Type B pancreatic cell (in vitro differentiated cells): ENCODE results near the gene ADRB2. TPM values are rescaled to one million over a fixed set of nuclear protein-coding genes. Genes with fewer than 3 reads are reported as not detected.

Source experiments
- DNase-seq: peaks from one replicate; pipeline ENCODE4 v3.0.0; 2021; ENCODE audit warnings: mixed read lengths; ENCODE audit not compliant: unreplicated experiment; ENCODE audit errors: extremely low spot score
- H3K27ac Mint-ChIP-seq: 2 replicates; pipeline ENCODE4 v1.8.0; 2021; ENCODE audit warnings: mild to moderate bottlenecking, mixed read lengths
- H3K27me3 Mint-ChIP-seq: 2 replicates; pipeline ENCODE4 v1.8.0; 2021; ENCODE audit warnings: mixed read lengths
- H3K36me3 Mint-ChIP-seq: 2 replicates; pipeline ENCODE4 v1.8.0; 2021; ENCODE audit warnings: mixed read lengths
- H3K4me1 Mint-ChIP-seq: one replicate; pipeline ENCODE4 v1.8.0; 2021; ENCODE audit warnings: mixed read lengths; ENCODE audit not compliant: unreplicated experiment
- H3K4me3 Mint-ChIP-seq: 2 replicates; pipeline ENCODE4 v1.8.0; 2021; ENCODE audit warnings: mild to moderate bottlenecking, mixed read lengths
- H3K9me3 Mint-ChIP-seq: 2 replicates; pipeline ENCODE4 v1.8.0; 2021; ENCODE audit warnings: mixed read lengths
- total RNA-seq: library from RNA; stranded (reverse); gene quantifications from 2 replicates; pipeline ENCODE4 v1.2.1, GENCODE V29; 2021; ENCODE audit warnings: low replicate concordance
- TF ChIP-seq, protein P1 (sequence below): fragments of 200-600 bp; sonication (generic); conservative IDR thresholded peaks from 2 replicates; pipeline ENCODE4 v1.5.0; 2021; ENCODE audit warnings: antibody characterized with exemption, mild to moderate bottlenecking

Gene ADRB2
- total RNA-seq, 1 donor from 2014 or later, result 1.3 TPM

DNA sequence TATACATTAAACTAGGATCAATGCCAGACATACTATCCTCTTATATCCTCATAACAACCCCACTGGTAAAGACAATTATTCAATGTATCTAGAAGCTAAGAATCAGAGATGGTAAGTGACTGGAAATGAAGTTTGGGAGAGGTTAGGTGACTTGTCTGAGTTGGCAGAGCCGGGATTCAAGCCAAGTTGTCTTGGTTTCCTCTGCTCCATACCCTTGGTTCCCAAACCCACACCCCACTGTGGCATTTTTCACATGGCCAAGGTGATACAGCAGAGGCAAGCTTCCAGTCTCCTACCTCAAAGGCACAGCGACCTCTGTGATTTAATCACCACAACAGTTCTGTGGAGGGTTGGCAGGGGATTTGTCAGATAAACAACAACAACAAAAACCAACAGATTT lies 34.7 kb upstream of the ADRB2 start:
- DNase-seq, result no peak
- TF ChIP-seq, protein P1, sequence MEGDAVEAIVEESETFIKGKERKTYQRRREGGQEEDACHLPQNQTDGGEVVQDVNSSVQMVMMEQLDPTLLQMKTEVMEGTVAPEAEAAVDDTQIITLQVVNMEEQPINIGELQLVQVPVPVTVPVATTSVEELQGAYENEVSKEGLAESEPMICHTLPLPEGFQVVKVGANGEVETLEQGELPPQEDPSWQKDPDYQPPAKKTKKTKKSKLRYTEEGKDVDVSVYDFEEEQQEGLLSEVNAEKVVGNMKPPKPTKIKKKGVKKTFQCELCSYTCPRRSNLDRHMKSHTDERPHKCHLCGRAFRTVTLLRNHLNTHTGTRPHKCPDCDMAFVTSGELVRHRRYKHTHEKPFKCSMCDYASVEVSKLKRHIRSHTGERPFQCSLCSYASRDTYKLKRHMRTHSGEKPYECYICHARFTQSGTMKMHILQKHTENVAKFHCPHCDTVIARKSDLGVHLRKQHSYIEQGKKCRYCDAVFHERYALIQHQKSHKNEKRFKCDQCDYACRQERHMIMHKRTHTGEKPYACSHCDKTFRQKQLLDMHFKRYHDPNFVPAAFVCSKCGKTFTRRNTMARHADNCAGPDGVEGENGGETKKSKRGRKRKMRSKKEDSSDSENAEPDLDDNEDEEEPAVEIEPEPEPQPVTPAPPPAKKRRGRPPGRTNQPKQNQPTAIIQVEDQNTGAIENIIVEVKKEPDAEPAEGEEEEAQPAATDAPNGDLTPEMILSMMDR, result no peak
- Mint-ChIP-seq H3K9me3 (no peaks in the 10 kb centered on the region), H3K27me3 (peaks cover 26% of the 10 kb centered on the region), H3K4me1 (no peaks in the 10 kb centered on the region), H3K27ac (no peak overlapping the region), H3K36me3 (no peaks in the 10 kb centered on the region), H3K4me3 (no peak overlapping the region)

DNA sequence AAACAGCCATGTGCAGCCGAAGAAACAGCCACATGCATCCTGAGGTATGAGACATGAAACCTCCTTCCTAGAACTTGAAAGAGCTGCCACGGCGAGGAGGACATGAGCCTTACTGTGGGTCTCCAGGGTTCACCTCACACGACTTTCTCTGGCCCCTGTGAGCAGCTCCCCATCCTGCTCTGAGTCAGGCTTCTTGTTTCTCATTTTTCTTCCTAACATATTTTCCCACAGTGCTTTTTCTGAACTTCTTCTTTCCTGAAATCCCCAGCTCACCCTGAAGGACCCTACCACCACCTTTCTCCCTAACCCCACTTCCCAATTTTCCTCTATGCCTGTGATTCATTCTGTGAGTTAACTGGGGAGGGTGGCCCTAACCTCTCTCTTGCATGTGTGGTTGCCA lies 33.7 kb upstream of the ADRB2 start:
- no peak overlapping the region for H3K27ac Mint-ChIP-seq
- H3K4me1 Mint-ChIP-seq, result no peaks in the 10 kb centered on the region
- peaks cover 26% of the 10 kb centered on the region for H3K27me3 Mint-ChIP-seq
- no peaks in the 10 kb centered on the region for H3K9me3 Mint-ChIP-seq
- TF ChIP-seq, protein P1, result no peak
- H3K36me3 Mint-ChIP-seq, result no peaks in the 10 kb centered on the region
- no peak overlapping the region for H3K4me3 Mint-ChIP-seq
- no peak for DNase-seq

DNA sequence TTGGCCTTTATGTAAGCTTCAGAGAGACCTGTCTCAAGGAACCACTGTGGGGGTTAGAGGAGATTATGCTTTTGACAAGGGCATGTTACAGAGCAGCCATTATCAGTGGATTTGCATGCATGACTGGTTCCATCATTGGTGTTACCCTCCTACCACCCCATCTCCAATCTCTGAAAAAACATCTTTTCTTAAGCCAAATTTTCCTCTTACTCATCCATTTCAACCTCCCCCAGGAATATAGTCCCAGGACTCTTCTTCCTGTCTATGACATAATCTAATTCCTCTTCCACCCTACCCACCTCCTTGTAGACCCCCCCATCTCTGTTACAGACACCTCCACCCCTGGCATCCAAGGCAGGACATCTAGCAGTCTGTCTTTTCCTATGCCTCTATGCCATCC lies 33.1 kb upstream of the ADRB2 start:
- H3K4me3 Mint-ChIP-seq, result no peak overlapping the region
- no peaks in the 10 kb centered on the region for H3K9me3 Mint-ChIP-seq
- peaks cover 25% of the 10 kb centered on the region for H3K27me3 Mint-ChIP-seq
- H3K36me3 Mint-ChIP-seq, result no peaks in the 10 kb centered on the region
- H3K4me1 Mint-ChIP-seq, result no peaks in the 10 kb centered on the region
- H3K27ac Mint-ChIP-seq, result no peak overlapping the region
- DNase-seq, result no peak
- TF ChIP-seq, protein P1, result no peak

DNA sequence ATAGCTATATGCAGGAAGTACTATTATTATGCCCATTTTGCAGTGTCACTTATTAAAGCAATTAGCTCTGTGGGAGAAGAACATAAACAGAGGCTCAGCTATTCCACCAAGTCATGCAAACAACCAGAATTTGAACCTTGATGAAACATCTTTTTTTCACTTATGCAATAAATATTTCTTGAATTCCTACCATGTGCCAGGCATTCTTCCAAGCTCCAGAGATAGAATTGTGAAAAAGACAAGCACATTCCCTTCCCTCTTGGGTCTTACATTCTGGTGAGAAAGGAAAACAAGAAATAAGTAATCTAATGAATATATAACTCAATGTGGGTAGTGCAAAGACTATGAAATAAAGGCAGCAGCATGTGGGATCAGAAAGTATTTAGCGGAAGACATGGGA lies 32.1 kb upstream of the ADRB2 start:
- H3K27ac Mint-ChIP-seq, result no peak overlapping the region
- H3K36me3 Mint-ChIP-seq, result no peaks in the 10 kb centered on the region
- TF ChIP-seq, protein P1, result no peak
- H3K4me3 Mint-ChIP-seq, result no peak overlapping the region
- peaks cover 25% of the 10 kb centered on the region for H3K27me3 Mint-ChIP-seq
- H3K4me1 Mint-ChIP-seq, result no peaks in the 10 kb centered on the region
- no peak for DNase-seq
- no peaks in the 10 kb centered on the region for H3K9me3 Mint-ChIP-seq

DNA sequence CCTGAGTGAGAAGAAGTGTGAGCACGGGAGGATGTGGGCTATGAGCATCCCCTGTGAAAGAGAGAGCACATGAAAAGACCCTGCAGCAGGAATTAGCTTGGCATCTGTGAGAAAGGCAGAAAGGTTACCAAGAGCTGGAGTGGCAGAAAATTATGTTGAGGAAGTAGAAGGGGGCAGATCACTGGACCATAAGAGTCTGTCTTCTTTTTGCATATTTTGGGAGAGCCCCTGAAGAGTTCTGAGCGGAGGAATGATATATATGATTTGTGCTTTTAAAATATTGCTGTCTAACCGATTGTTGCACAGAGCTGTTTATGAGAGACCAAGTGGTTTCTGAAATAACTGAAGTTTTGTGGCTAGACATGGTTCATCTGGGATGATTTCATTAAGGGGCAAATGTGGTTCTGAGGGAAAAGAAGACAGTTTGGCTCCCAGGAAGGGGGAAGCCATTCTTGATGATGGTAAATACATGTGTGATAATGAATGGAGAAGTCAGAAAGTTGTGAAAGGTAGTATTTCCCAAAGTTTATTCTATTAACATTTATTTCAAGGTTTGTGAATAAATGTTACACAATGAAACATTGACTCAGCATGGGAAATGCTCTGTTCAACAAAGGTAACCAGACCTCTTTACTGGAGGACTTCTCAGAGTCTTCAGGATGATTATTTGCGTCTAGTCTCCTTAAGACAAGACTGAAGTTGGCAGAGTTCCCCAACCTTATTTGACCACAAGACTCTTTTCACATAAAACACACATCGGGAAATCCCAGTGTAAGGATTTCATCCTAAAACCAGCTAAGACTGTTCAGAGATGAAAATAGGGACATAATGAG lies 31.5 kb upstream of the ADRB2 start:
- no peak for DNase-seq
- Mint-ChIP-seq H3K27me3 (peaks cover 19% of the 10 kb centered on the region), H3K4me3 (no peak overlapping the region), H3K4me1 (no peaks in the 10 kb centered on the region), H3K9me3 (no peaks in the 10 kb centered on the region), H3K36me3 (no peaks in the 10 kb centered on the region), H3K27ac (no peak overlapping the region)
- TF ChIP-seq, protein P1, result no peak
